Right lobe of liver (tissue), 6 donors: ENCODE measurements around the gene TBX18. TPM values are rescaled to one million over a fixed set of nuclear protein-coding genes. Genes with fewer than 3 reads are reported as not detected.

Experiments
- ATAC-seq, 4 donors: fragments of 200-7000 bp; cut with Tn5 transposase; one replicate each; pipeline ENCODE4 v1.9.1; 2020; ENCODE audit warnings: mild to moderate bottlenecking in 4 of 4, moderate library complexity in 4 of 4
- DNase-seq, 3 donors: peaks; one replicate each; pipeline ENCODE4 v3.0.0-alpha.2; 2020
- H3K27ac ChIP-seq, 3 donors: fragments of 200-600 bp; one replicate each; pipeline ENCODE4 v1.8.0; 2022
- H3K27me3 ChIP-seq, 2 donors: fragments of 200-600 bp; one replicate each; pipeline ENCODE4 v1.8.0; 2022
- H3K36me3 ChIP-seq, 4 donors: fragments of 200-600 bp; sonication (generic) in 1 of 4; one replicate each; pipeline versions ENCODE4 v1.5.1 to v1.8.0; 2017 to 2022; ENCODE audit warnings: control low read depth in 1 of 4
- H3K4me1 ChIP-seq, 4 donors: fragments of 200-600 bp; sonication (generic) in 1 of 4; one replicate each; pipeline versions ENCODE4 v1.5.1 to v1.8.0; 2017 to 2022; ENCODE audit warnings: control low read depth in 1 of 4
- H3K4me3 ChIP-seq, 3 donors: fragments of 200-600 bp; one replicate each; pipeline ENCODE4 v1.8.0; 2022
- H3K9me3 ChIP-seq, 4 donors: fragments of 200-600 bp; sonication (generic) in 1 of 4; one replicate each; pipeline versions ENCODE4 v1.5.1 to v1.8.0; 2017 to 2022; ENCODE audit warnings: control low read depth in 1 of 4
- CTCF ChIP-seq, 4 donors: fragments of 200-600 bp in 3 of 4; fragments of 450-650 bp in 1 of 4; IDR thresholded peaks; one replicate each; pipeline versions ENCODE4 v1.5.1 to v1.8.0; 2016 to 2022; ENCODE audit warnings: antibody characterized with exemption in 4 of 4, mild to moderate bottlenecking in 2 of 4
- POLR2A ChIP-seq: fragments of 450-650 bp; IDR thresholded peaks from one replicate; pipeline ENCODE4 v1.6.1; 2017; ENCODE audit warnings: antibody characterized with exemption, mild to moderate bottlenecking
- WGBS: methylation state at CpG from one replicate; pipeline ENCODE4 v1.1.6; 2018; ENCODE audit warnings: low coverage, low lambda C conversion rate; ENCODE audit not compliant: insufficient coverage; ENCODE audit errors: missing lambda C conversion rate; 5-methylcytosine and 5-hydroxymethylcytosine counted together
- intact Hi-C, 2 donors: fragments of 100-400 bp; cut with DNase I; formaldehyde crosslinking; loops; one replicate each; pipeline versions ENCODE4 v1.11.2 to v1.14.1; 2022
- total RNA-seq, 6 experiments: library from RNA; depleted of rRNA in 2 of 6; stranded (reverse); fragments of >200 nt in 2 of 6; fragmentation: NEBNext Ultra II Directional in 3 of 6; extraction: Animal tissue kit (Norgen Biotek cat#: 25700) in 3 of 6; gene quantifications; one replicate each; pipeline versions ENCODE4 v1.1.0 to v1.2.4, GENCODE V29; 2016 to 2023
- donor health status: DM: no; HTN: yes; CAD: no.
- donor health status: DM: no; HTN: no; CAD: no.
- donor health status: DM: no; HTN: no; CAD: no.
- donor health status: DM: no; HTN: yes; CAD: no.
- donor health status: DM: no; HTN: yes; CAD: no.

The TBX18 gene
- total RNA-seq, 6 experiments from 2014 or later = 0.15 to 0.87 (median 0.49) TPM; not detected in 1

GRCh38 chr6:84691978-84692623, 72.3 kb downstream of the TBX18 start:
- Histone ChIP-seq H3K27me3 (no peaks in the 10 kb centered on the region), H3K4me3 (no peak overlapping the region), H3K9me3 (no peaks in the 10 kb centered on the region), H3K4me1 (no peaks in the 10 kb centered on the region), H3K36me3 (no peaks in the 10 kb centered on the region), H3K27ac (no peak overlapping the region)
- intact Hi-C loops = no loop called here
- ATAC-seq = no peak
- no peak for DNase-seq
- TF ChIP-seq POLR2A (no peak), CTCF (IDR thresholded peaks at IDR 0.05) (no peak)
- WGBS = 93% methylated on average over 2 of the region's 2 CpGs

- Histone ChIP-seq H3K27ac (no peak overlapping the region), H3K27me3 (no peaks in the 10 kb centered on the region), H3K9me3 (no peaks in the 10 kb centered on the region), H3K4me3 (no peak overlapping the region), H3K4me1 (no peaks in the 10 kb centered on the region), H3K36me3 (no peaks in the 10 kb centered on the region)
- no peak for ATAC-seq
- no peak for DNase-seq
- TF ChIP-seq CTCF (IDR thresholded peaks at IDR 0.05) (no peak), POLR2A (no peak)
- WGBS = 39% methylated on average over 7 of the region's 7 CpGs
- intact Hi-C loops = no loop called here
These were observed 76.1 kb downstream of the TBX18 start for GRCh38 chr6:84688141-84688873.

- no peak for TF ChIP-seq POLR2A
- TF ChIP-seq CTCF (IDR thresholded peaks at IDR 0.05) = no peak
- Histone ChIP-seq H3K4me3 (no peak overlapping the region), H3K27ac (no peak overlapping the region), H3K27me3 (no peaks in the 10 kb centered on the region), H3K36me3 (no peaks in the 10 kb centered on the region), H3K4me1 (no peaks in the 10 kb centered on the region), H3K9me3 (no peaks in the 10 kb centered on the region)
- no peak for ATAC-seq
- DNase-seq = no peak
- intact Hi-C loops = no loop called here
- 64% methylated on average over 7 of the region's 7 CpGs for WGBS
These were observed 77.0 kb downstream of the TBX18 start for GRCh38 chr6:84687431-84687830.

- Histone ChIP-seq H3K36me3 (no peaks in the 10 kb centered on the region), H3K27ac (no peak overlapping the region), H3K4me1 (no peaks in the 10 kb centered on the region), H3K27me3 (no peaks in the 10 kb centered on the region), H3K4me3 (no peak overlapping the region), H3K9me3 (no peaks in the 10 kb centered on the region)
- 50% methylated on average over 3 of the region's 3 CpGs for WGBS
- TF ChIP-seq CTCF (IDR thresholded peaks at IDR 0.05) (peak; percentile 14 to 42 (median 29)), POLR2A (no peak)
- DNase-seq (no peak), ATAC-seq (no peak)
- intact Hi-C loops = no loop called here
These were observed 78.3 kb downstream of the TBX18 start for GRCh38 chr6:84685983-84686584.
